Choroid plexus epithelial cell (primary cell): ENCODE results near the gene TSPAN18.

Experiments
- DNase-seq: peaks from one replicate; pipeline ENCODE4 v3.0.0-alpha.2; 2010; ENCODE audit warnings: low read depth
- H3K4me3 ChIP-seq: 2 replicates; pipeline ENCODE4 v1.5.1; 2011; ENCODE audit warnings: low read depth, mild to moderate bottlenecking, control low read depth, low read length, moderate library complexity
- TF ChIP-seq, protein P1 (sequence below): conservative IDR thresholded peaks from 2 replicates; pipeline ENCODE4 v1.5.1; 2011; ENCODE audit warnings: low read depth, mild to moderate bottlenecking, control low read depth, inconsistent platforms, low read length, moderate library complexity

TSPAN18 gene

GRCh38 chr11:44885065-44885810 lies 158.5 kb downstream of the TSPAN18 start:
- TF ChIP-seq, protein P1, sequence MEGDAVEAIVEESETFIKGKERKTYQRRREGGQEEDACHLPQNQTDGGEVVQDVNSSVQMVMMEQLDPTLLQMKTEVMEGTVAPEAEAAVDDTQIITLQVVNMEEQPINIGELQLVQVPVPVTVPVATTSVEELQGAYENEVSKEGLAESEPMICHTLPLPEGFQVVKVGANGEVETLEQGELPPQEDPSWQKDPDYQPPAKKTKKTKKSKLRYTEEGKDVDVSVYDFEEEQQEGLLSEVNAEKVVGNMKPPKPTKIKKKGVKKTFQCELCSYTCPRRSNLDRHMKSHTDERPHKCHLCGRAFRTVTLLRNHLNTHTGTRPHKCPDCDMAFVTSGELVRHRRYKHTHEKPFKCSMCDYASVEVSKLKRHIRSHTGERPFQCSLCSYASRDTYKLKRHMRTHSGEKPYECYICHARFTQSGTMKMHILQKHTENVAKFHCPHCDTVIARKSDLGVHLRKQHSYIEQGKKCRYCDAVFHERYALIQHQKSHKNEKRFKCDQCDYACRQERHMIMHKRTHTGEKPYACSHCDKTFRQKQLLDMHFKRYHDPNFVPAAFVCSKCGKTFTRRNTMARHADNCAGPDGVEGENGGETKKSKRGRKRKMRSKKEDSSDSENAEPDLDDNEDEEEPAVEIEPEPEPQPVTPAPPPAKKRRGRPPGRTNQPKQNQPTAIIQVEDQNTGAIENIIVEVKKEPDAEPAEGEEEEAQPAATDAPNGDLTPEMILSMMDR: no peak
- DNase-seq: no peak
- no peak overlapping the region for H3K4me3 ChIP-seq

GRCh38 chr11:44885919-44886789 lies 159.4 kb downstream of the TSPAN18 start:
- H3K4me3 ChIP-seq: no peak overlapping the region
- TF ChIP-seq, protein P1: no peak
- no peak for DNase-seq

GRCh38 chr11:44886790-44887140 lies 160.0 kb downstream of the TSPAN18 start:
- TF ChIP-seq, protein P1: no peak
- H3K4me3 ChIP-seq: no peak overlapping the region
- DNase-seq: peak; percentile 54

DNA sequence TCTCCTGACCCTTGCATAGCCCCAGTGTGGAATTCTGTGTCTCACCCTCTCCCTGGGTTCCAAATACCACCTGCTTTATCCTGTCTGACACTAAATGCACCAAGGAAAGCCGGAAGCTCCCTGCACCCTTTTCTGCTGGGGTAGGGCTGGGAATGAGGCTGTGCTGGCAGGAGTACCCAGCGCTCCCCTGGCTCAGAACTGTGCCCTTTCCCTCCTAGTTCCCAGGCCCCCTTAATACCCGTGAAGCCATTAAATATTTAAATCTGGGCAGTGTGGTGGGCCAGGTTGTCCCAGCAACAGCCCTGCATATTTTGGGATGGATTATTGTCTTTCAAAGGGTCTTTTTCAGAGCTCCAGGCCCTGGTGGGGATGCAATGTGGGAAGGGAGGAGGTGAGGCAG lies 160.9 kb downstream of the TSPAN18 start:
- TF ChIP-seq, protein P1: no peak
- H3K4me3 ChIP-seq: no peak overlapping the region
- no peak for DNase-seq

GRCh38 chr11:44889266-44889665 lies 162.5 kb downstream of the TSPAN18 start:
- TF ChIP-seq, protein P1: no peak
- no peak overlapping the region for H3K4me3 ChIP-seq
- DNase-seq: no peak

GRCh38 chr11:44892843-44893242 lies 166.1 kb downstream of the TSPAN18 start:
- H3K4me3 ChIP-seq: no peak overlapping the region
- DNase-seq: no peak
- TF ChIP-seq, protein P1: no peak

DNA sequence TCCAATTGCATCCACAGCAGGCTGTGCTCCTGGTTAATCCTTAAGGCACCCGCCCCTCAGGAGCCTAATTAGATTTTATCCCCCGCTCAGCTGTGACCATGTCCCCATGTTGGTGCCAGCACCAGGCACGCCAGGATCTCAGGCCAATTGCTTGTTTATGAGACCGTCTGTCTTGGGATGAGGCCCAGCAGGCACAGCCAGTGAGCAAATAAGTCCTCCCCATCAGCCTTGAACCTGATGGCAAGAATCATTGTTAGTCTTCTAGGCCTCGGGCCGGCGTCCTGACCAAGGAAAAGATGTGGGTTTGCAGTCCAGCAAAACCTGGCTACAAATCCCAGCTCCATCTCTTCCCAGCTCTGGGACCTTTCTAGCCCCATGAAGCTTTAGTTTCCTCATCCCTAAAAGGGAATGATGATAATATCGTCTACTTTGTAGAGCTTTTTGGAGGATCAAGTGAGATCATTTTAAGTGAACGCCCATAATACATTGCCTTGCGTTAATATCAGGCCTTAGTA lies 166.6 kb downstream of the TSPAN18 start:
- H3K4me3 ChIP-seq: no peak overlapping the region
- DNase-seq: no peak
- TF ChIP-seq, protein P1: no peak
